GM08714 (cell line): ENCODE measurements around the gene ART5.

Experiments
- H3K4me3 ChIP-seq: fragments of 200-500 bp; sonication (Bioruptor generic); 2 replicates; pipeline ENCODE4 v1.5.1; 2014; ENCODE audit warnings: mild to moderate bottlenecking, low read length, inconsistent platforms
- ZNF274 ChIP-seq: IDR thresholded peaks from 2 replicates; pipeline ENCODE4 v1.6.1; 2012; ENCODE audit warnings: mild to moderate bottlenecking, low read depth, low read length

Gene ART5

GRCh38 chr11:3642071-3642951 lies 519 bp upstream of the ART5 start:
- peak overlapping the region; percentile 45; the same call in 1 of the 2 replicates for H3K4me3 ChIP-seq
- no peak for TF ChIP-seq ZNF274

GRCh38 chr11:3641191-3641590 lies 601 bp downstream of the ART5 start:
- no peak overlapping the region for H3K4me3 ChIP-seq

GRCh38 chr11:3639841-3640240 lies 2.0 kb downstream of the ART5 start:
- H3K4me3 ChIP-seq, result no peak overlapping the region
- no peak for TF ChIP-seq ZNF274

More at GRCh38 chr11:3641191-3641590, 601 bp downstream of the ART5 start:
- no peak for TF ChIP-seq ZNF274

- no peak overlapping the region for H3K4me3 ChIP-seq
- no peak for TF ChIP-seq ZNF274
Observed at GRCh38 chr11:3638513-3638912, 3.3 kb downstream of the ART5 start.

GRCh38 chr11:3637201-3637600 lies 4.6 kb downstream of the ART5 start:
- no peak overlapping the region for H3K4me3 ChIP-seq
- no peak for TF ChIP-seq ZNF274

- no peak for TF ChIP-seq ZNF274
- no peak overlapping the region for H3K4me3 ChIP-seq
Observed at GRCh38 chr11:3635641-3636375, 6.0 kb downstream of the ART5 start.

- no peak overlapping the region for H3K4me3 ChIP-seq
- TF ChIP-seq ZNF274, result no peak
Observed at GRCh38 chr11:3632070-3632660, 9.6 kb downstream of the ART5 start.

- no peak overlapping the region for H3K4me3 ChIP-seq
- no peak for TF ChIP-seq ZNF274
Observed at GRCh38 chr11:3631331-3631730, 10.5 kb downstream of the ART5 start.

GRCh38 chr11:3627291-3627690 lies 14.5 kb downstream of the ART5 start:
- no peak overlapping the region for H3K4me3 ChIP-seq
- no peak for TF ChIP-seq ZNF274

- no peak for TF ChIP-seq ZNF274
- H3K4me3 ChIP-seq, result no peak overlapping the region
Observed at GRCh38 chr11:3626250-3626960, 15.4 kb downstream of the ART5 start.

GRCh38 chr11:3623767-3624458 lies 17.9 kb downstream of the ART5 start:
- H3K4me3 ChIP-seq, result no peak overlapping the region
- TF ChIP-seq ZNF274, result no peak

- no peak for TF ChIP-seq ZNF274
Observed at GRCh38 chr11:3623121-3623520, 18.7 kb downstream of the ART5 start.

GRCh38 chr11:3622521-3622920 lies 19.3 kb downstream of the ART5 start:
- TF ChIP-seq ZNF274, result no peak

More at GRCh38 chr11:3623121-3623520, 18.7 kb downstream of the ART5 start:
- no peak overlapping the region for H3K4me3 ChIP-seq

More at GRCh38 chr11:3622521-3622920, 19.3 kb downstream of the ART5 start:
- no peak overlapping the region for H3K4me3 ChIP-seq
